Karpas-422 (cell line): ENCODE data around the gene L1TD1. TPM values are rescaled to one million over a fixed set of nuclear protein-coding genes. Genes with fewer than 3 reads are reported as not detected.
"Not testable (repeated sequence)": the region's sequence is repeated elsewhere in the genome, so short reads cannot be mapped to it uniquely, and the experiment has no call there.

Experiments
- DNase-seq: peaks from one replicate; pipeline ENCODE4 v3.0.0-alpha.2; 2015
- H2AFZ ChIP-seq: fragments of 200-600 bp; sonication (generic); 2 replicates; pipeline ENCODE4 v1.6.1; 2014; ENCODE audit warnings: antibody characterized with exemption, low read length, mixed read lengths
- H3K27ac ChIP-seq: fragments of 200-600 bp; sonication (generic); 2 replicates; pipeline ENCODE4 v1.5.1; 2014; ENCODE audit warnings: mild to moderate bottlenecking, low read length, moderate library complexity
- H3K27me3 ChIP-seq: fragments of 200-600 bp; sonication (generic); 2 replicates; pipeline ENCODE4 v1.6.1; 2014; ENCODE audit warnings: low read length, mixed read lengths
- H3K36me3 ChIP-seq: fragments of 200-600 bp; sonication (generic); 2 replicates; pipeline ENCODE4 v1.6.1; 2014; ENCODE audit warnings: low read length, mixed read lengths; ENCODE audit not compliant: insufficient read depth
- H3K4me1 ChIP-seq: fragments of 200-600 bp; sonication (generic); 2 replicates; pipeline ENCODE4 v1.6.1; 2014; ENCODE audit warnings: mild to moderate bottlenecking, low read length, mixed read lengths
- H3K4me2 ChIP-seq: fragments of 200-600 bp; sonication (generic); 2 replicates; pipeline ENCODE4 v1.6.1; 2014; ENCODE audit warnings: low read length, low read depth, mild to moderate bottlenecking; ENCODE audit not compliant: poor library complexity, severe bottlenecking
- H3K4me3 ChIP-seq: fragments of 200-600 bp; sonication (generic); 2 replicates; pipeline ENCODE4 v1.5.1; 2014; ENCODE audit warnings: mild to moderate bottlenecking, antibody characterized with exemption, low read length, mixed read lengths
- H3K79me2 ChIP-seq: fragments of 200-600 bp; sonication (generic); 2 replicates; pipeline ENCODE4 v1.6.1; 2014; ENCODE audit warnings: mild to moderate bottlenecking, low read length, mixed read lengths
- H3K9ac ChIP-seq: fragments of 200-600 bp; sonication (generic); 2 replicates; pipeline ENCODE4 v1.6.0; 2014; ENCODE audit warnings: low read length
- H3K9me2 ChIP-seq: fragments of 200-600 bp; sonication (generic), shearing (Covaris generic); replicated peaks from 2 replicates; pipeline ENCODE4 v1.6.0; 2014; ENCODE audit warnings: mild to moderate bottlenecking, low read length, moderate library complexity; ENCODE audit not compliant: insufficient read depth
- H3K9me3 ChIP-seq: fragments of 300-700, 200-600 bp; sonication (generic); 2 replicates; pipeline ENCODE4 v1.6.1; 2014; ENCODE audit warnings: low read length, mixed read lengths
- H4K20me1 ChIP-seq: fragments of 200-600 bp; sonication (generic); 2 replicates; pipeline ENCODE4 v1.6.1; 2014; ENCODE audit warnings: mild to moderate bottlenecking, antibody characterized with exemption, low read length, low read depth; ENCODE audit not compliant: insufficient read depth
- total RNA-seq: library from RNA; depleted of rRNA; stranded (reverse); fragments of >200 nt; shearing (Covaris generic); gene quantifications from 2 replicates; pipeline ENCODE4 v1.2.3, GENCODE V29; 2014; ENCODE audit warnings: low replicate concordance

L1TD1 gene
- total RNA-seq, 1 experiment from 2014 or later = not detected

GRCh38 chr1:62178372-62178771 is 16.3 kb upstream of the L1TD1 start:
- no peak overlapping the region for H3K4me3 ChIP-seq
- no peaks in the 10 kb centered on the region for H3K4me1 ChIP-seq
- no peaks in the 10 kb centered on the region for H3K27me3 ChIP-seq
- no peaks in the 10 kb centered on the region for H4K20me1 ChIP-seq
- H3K36me3 ChIP-seq = no peaks in the 10 kb centered on the region
- no peak overlapping the region for H3K27ac ChIP-seq
- no peak overlapping the region for H2AFZ ChIP-seq
- H3K79me2 ChIP-seq = no peaks in the 10 kb centered on the region
- no peak for DNase-seq
- H3K4me2 ChIP-seq = no peak overlapping the region
- no peak overlapping the region for H3K9ac ChIP-seq
- no peaks in the 10 kb centered on the region for H3K9me3 ChIP-seq
- no peaks in the 10 kb centered on the region for H3K9me2 ChIP-seq

GRCh38 chr1:62180054-62180453 is 14.6 kb upstream of the L1TD1 start:
- not testable (repeated sequence) for H3K36me3 ChIP-seq, H3K9ac ChIP-seq, H3K79me2 ChIP-seq, H3K4me2 ChIP-seq, H3K9me2 ChIP-seq, H2AFZ ChIP-seq, DNase-seq, H3K4me3 ChIP-seq, H3K9me3 ChIP-seq, H3K27ac ChIP-seq, H4K20me1 ChIP-seq, H3K4me1 ChIP-seq, H3K27me3 ChIP-seq

GRCh38 chr1:62180639-62181038 is 14.0 kb upstream of the L1TD1 start:
- Histone ChIP-seq H4K20me1 (no peaks in the 10 kb centered on the region), H3K36me3 (no peaks in the 10 kb centered on the region), H3K9ac (no peak overlapping the region), H3K27me3 (no peaks in the 10 kb centered on the region), H3K4me2 (no peak overlapping the region), H3K9me3 (no peaks in the 10 kb centered on the region), H3K79me2 (no peaks in the 10 kb centered on the region), H3K9me2 (no peaks in the 10 kb centered on the region), H3K27ac (no peak overlapping the region), H3K4me1 (no peaks in the 10 kb centered on the region), H3K4me3 (no peak overlapping the region), H2AFZ (no peak overlapping the region)
- DNase-seq = no peak

- Histone ChIP-seq H2AFZ (no peak overlapping the region), H3K9me3 (no peaks in the 10 kb centered on the region), H3K36me3 (no peaks in the 10 kb centered on the region), H3K4me2 (no peak overlapping the region), H3K9me2 (no peaks in the 10 kb centered on the region), H4K20me1 (no peaks in the 10 kb centered on the region), H3K4me3 (no peak overlapping the region), H3K27me3 (no peaks in the 10 kb centered on the region), H3K9ac (no peak overlapping the region), H3K4me1 (no peaks in the 10 kb centered on the region), H3K27ac (no peak overlapping the region), H3K79me2 (no peaks in the 10 kb centered on the region)
- DNase-seq = no peak
Measured at GRCh38 chr1:62181532-62181931, 13.1 kb upstream of the L1TD1 start.

GRCh38 chr1:62182157-62182556 is 12.5 kb upstream of the L1TD1 start:
- not testable (repeated sequence) for H3K36me3 ChIP-seq, H3K4me1 ChIP-seq, DNase-seq, H3K27ac ChIP-seq, H2AFZ ChIP-seq, H3K9me2 ChIP-seq, H4K20me1 ChIP-seq, H3K4me3 ChIP-seq, H3K9me3 ChIP-seq, H3K27me3 ChIP-seq, H3K79me2 ChIP-seq, H3K4me2 ChIP-seq, H3K9ac ChIP-seq

- not testable (repeated sequence) for H3K9me3 ChIP-seq, H4K20me1 ChIP-seq, H3K4me2 ChIP-seq, H3K9ac ChIP-seq, H3K36me3 ChIP-seq, H3K27ac ChIP-seq, H2AFZ ChIP-seq, H3K79me2 ChIP-seq, H3K27me3 ChIP-seq, DNase-seq, H3K4me1 ChIP-seq, H3K4me3 ChIP-seq, H3K9me2 ChIP-seq
Measured at GRCh38 chr1:62183164-62184020, 11.3 kb upstream of the L1TD1 start.

GRCh38 chr1:62184336-62184735 is 10.3 kb upstream of the L1TD1 start:
- no peaks in the 10 kb centered on the region for H3K9me2 ChIP-seq
- no peak for DNase-seq
- H4K20me1 ChIP-seq = no peaks in the 10 kb centered on the region
- no peak overlapping the region for H3K27ac ChIP-seq
- no peaks in the 10 kb centered on the region for H3K9me3 ChIP-seq
- H3K4me1 ChIP-seq = no peaks in the 10 kb centered on the region
- H3K79me2 ChIP-seq = no peaks in the 10 kb centered on the region
- no peaks in the 10 kb centered on the region for H3K27me3 ChIP-seq
- no peak overlapping the region for H3K9ac ChIP-seq
- no peak overlapping the region for H2AFZ ChIP-seq
- H3K4me3 ChIP-seq = no peak overlapping the region
- H3K36me3 ChIP-seq = no peaks in the 10 kb centered on the region
- no peak overlapping the region for H3K4me2 ChIP-seq

GRCh38 chr1:62185233-62185632 is 9.4 kb upstream of the L1TD1 start:
- not testable (repeated sequence) for H3K79me2 ChIP-seq, H3K9me2 ChIP-seq, H3K27me3 ChIP-seq, H3K36me3 ChIP-seq, H3K4me3 ChIP-seq, H3K27ac ChIP-seq, H3K4me2 ChIP-seq, H3K9ac ChIP-seq, H4K20me1 ChIP-seq, H2AFZ ChIP-seq, DNase-seq, H3K4me1 ChIP-seq, H3K9me3 ChIP-seq
